ENCODE results near the gene HMCN1. TPM values are rescaled to one million over a fixed set of nuclear protein-coding genes. Genes with fewer than 3 reads are reported as not detected.

HMCN1 gene
- total RNA-seq, 2 donors from 2014 or later = 1.3 to 3.7 TPM

DNA sequence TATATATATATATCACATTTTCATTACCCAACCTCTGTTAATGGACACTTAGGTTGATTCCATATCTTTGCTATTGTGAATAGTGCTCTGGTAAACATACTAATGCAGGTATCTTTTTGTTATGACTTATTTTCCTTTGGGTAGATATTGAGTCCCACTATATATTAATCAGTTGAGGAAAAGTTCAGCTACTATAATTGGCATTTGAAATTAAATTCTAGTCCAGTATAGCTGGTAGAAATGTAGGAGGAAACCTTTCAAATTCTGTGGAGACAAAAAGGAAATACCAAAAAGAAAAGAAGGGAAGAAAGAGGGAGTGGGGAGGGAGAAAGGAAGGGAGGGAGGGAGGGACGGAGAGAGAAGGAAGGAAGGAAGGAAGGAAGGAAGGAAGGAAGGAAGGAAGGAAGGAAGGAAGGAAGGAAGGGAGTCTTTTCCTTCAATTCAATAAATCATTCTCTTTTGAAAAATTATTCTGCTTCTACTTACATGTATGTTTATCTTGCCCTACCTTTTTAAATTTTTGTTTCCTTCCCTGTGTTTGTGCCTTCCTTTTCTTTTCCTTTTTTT is 329.0 kb downstream of the HMCN1 start:
- intact Hi-C loops (cut with DNase I) = no loop called here
- H3K36me3 ChIP-seq = no peaks in the 10 kb centered on the region
- DNase-seq = no peak
- H3K9ac ChIP-seq (ENCODE audit: low read depth in 2 of 2, low read length in 2 of 2) = no peak overlapping the region
- H3K4me1 ChIP-seq = no peaks in the 10 kb centered on the region
- TF ChIP-seq, protein P1, sequence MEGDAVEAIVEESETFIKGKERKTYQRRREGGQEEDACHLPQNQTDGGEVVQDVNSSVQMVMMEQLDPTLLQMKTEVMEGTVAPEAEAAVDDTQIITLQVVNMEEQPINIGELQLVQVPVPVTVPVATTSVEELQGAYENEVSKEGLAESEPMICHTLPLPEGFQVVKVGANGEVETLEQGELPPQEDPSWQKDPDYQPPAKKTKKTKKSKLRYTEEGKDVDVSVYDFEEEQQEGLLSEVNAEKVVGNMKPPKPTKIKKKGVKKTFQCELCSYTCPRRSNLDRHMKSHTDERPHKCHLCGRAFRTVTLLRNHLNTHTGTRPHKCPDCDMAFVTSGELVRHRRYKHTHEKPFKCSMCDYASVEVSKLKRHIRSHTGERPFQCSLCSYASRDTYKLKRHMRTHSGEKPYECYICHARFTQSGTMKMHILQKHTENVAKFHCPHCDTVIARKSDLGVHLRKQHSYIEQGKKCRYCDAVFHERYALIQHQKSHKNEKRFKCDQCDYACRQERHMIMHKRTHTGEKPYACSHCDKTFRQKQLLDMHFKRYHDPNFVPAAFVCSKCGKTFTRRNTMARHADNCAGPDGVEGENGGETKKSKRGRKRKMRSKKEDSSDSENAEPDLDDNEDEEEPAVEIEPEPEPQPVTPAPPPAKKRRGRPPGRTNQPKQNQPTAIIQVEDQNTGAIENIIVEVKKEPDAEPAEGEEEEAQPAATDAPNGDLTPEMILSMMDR (IDR thresholded peaks at IDR 0.05) = no peak
- no peaks in the 10 kb centered on the region for H3K27me3 ChIP-seq
- H3K9me3 ChIP-seq = no peaks in the 10 kb centered on the region
- no peak overlapping the region for H3K27ac ChIP-seq
- no peak overlapping the region for H3K4me3 ChIP-seq

DNA sequence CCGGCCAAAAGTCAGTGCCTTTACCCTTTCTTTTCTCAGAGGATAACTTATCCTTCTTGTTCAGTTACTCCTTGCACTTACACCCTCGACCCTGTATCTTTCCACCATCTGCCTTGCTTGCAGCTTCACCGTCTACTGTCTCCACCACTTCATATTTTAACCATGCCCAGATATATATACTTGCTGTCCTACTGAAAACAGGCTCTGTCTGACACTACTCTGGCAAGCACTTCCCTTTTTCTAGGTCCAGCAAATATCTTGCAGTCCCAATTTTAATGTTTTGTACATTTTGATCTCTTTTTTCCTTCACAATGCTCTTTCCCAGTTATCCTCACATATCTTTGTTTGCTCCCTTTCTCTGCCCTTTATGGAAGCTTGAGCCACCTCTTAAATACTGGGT is 332.2 kb downstream of the HMCN1 start:
- Histone ChIP-seq H3K9ac (ENCODE audit: low read depth in 2 of 2, low read length in 2 of 2) (no peak overlapping the region), H3K27me3 (no peaks in the 10 kb centered on the region), H3K4me1 (no peaks in the 10 kb centered on the region), H3K36me3 (no peaks in the 10 kb centered on the region), H3K27ac (no peak overlapping the region), H3K9me3 (no peaks in the 10 kb centered on the region), H3K4me3 (no peak overlapping the region)
- intact Hi-C loops (cut with DNase I) = no loop called here
- TF ChIP-seq, protein P1 (IDR thresholded peaks at IDR 0.05) = no peak
- no peak for DNase-seq

GRCh38 chr1:186073697-186074096 is 339.5 kb downstream of the HMCN1 start:
- intact Hi-C loops (cut with DNase I) = no loop called here
- TF ChIP-seq, protein P1 (IDR thresholded peaks at IDR 0.05) = no peak
- Histone ChIP-seq H3K4me3 (no peak overlapping the region), H3K27me3 (no peaks in the 10 kb centered on the region), H3K27ac (no peak overlapping the region), H3K9me3 (no peaks in the 10 kb centered on the region), H3K36me3 (no peaks in the 10 kb centered on the region), H3K9ac (ENCODE audit: low read depth in 2 of 2, low read length in 2 of 2) (no peak overlapping the region), H3K4me1 (no peaks in the 10 kb centered on the region)
- no peak for DNase-seq

GRCh38 chr1:186076006-186076405 is 341.8 kb downstream of the HMCN1 start:
- Histone ChIP-seq H3K36me3 (no peaks in the 10 kb centered on the region), H3K27ac (no peak overlapping the region), H3K4me3 (no peak overlapping the region), H3K9ac (ENCODE audit: low read depth in 2 of 2, low read length in 2 of 2) (no peak overlapping the region), H3K9me3 (no peaks in the 10 kb centered on the region), H3K27me3 (no peaks in the 10 kb centered on the region), H3K4me1 (no peaks in the 10 kb centered on the region)
- DNase-seq = no peak
- intact Hi-C loops (cut with DNase I) = no loop called here
- TF ChIP-seq, protein P1 (IDR thresholded peaks at IDR 0.05) = no peak

DNA sequence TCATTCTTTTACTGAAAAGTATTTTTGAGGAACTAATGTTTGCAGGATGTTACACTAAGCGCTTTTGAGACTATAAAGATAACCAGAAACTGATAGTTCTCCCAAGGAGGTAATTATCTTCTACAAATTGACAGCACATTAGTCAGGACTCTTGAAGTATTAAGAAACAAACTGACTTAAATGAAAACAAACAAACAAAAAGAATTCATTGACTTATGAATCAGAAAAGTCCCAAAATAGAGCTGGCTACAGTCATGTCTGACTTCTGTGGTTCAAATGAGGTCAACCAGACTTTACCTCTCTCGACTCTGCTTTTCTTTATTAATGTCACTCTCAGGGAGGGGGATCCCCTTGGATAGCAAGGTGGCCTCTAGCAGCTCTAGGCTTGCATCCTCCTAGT is 344.1 kb downstream of the HMCN1 start:
- no peak for DNase-seq
- no peaks in the 10 kb centered on the region for H3K9me3 ChIP-seq
- H3K4me3 ChIP-seq = no peak overlapping the region
- no peaks in the 10 kb centered on the region for H3K27me3 ChIP-seq
- intact Hi-C loops (cut with DNase I) = no loop called here
- no peak overlapping the region for H3K9ac ChIP-seq (ENCODE audit: low read depth in 2 of 2, low read length in 2 of 2)
- TF ChIP-seq, protein P1 (IDR thresholded peaks at IDR 0.05) = no peak
- H3K4me1 ChIP-seq = no peaks in the 10 kb centered on the region
- no peaks in the 10 kb centered on the region for H3K36me3 ChIP-seq
- no peak overlapping the region for H3K27ac ChIP-seq

Measured in colonic mucosa (tissue), 4 donors.